Stimulated activated CD8-positive, alpha-beta memory T cell treated with anti-CD3 and anti-CD28 coated beads, Interleukin-15, amount 100 ng/mL, for 24 hours (primary cell): Measurements from ENCODE around the gene LRRC8D.
"Not testable (repeated sequence)": the region's sequence is repeated elsewhere in the genome, so short reads cannot be mapped to it uniquely, and the experiment has no call there.

ENCODE experiments used
- DNase-seq: peaks from one replicate; pipeline ENCODE4 v3.0.0-alpha.2; 2020; ENCODE audit warnings: low read depth

Gene LRRC8D

DNA sequence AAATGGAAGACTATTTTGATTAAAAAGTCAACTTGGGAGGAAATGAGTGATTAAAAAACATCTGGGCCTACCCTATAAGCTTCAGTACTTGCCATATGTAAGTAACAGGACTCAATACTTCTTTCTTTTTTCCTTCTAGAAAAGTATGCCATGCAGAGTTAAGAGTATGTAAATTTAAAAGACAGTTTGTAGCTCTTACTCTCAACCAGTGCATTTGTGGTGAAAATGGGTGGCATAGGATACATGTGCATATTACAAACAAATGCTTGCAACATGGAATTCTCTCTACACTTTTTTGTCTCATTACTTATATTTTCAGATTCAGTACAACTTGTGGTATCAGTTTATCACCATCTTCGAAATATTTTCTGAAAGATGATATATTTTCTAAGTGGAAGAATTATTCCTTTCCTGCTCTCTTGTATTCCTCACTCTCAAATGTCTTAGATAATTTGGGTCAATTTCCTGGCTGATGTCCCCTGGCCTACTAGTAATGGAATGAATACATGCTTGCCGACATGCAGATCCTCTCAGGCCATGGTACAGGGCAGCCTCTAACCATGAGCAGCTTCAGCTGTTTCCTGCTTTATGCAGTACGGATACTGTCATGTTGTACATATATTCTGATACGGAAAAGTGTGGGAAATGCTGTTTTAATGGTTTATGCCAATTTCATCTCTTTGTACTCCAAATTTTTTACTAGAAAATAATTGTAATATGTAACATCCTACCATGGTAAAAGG is 92.7 kb downstream of the LRRC8D start:
- DNase-seq: no peak

DNA sequence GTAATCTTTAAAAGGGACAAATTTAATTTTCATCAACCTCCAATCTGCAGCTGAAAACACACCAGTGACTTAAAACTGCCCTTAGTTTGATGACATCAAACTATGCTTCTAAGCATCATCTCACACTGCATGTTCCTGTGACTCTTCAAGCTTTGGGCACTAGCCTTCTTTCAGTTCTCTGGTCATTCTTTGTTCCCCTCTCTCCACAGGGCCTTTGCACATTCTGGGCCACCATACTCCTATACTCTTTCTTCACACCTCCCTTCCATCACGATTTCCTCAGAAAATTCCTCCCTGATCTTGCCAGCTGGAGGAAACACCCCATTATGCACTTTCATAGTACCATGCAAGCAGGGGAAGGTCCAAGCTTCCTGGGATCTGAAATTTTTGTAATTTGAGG is 96.5 kb downstream of the LRRC8D start:
- DNase-seq: no peak

DNA sequence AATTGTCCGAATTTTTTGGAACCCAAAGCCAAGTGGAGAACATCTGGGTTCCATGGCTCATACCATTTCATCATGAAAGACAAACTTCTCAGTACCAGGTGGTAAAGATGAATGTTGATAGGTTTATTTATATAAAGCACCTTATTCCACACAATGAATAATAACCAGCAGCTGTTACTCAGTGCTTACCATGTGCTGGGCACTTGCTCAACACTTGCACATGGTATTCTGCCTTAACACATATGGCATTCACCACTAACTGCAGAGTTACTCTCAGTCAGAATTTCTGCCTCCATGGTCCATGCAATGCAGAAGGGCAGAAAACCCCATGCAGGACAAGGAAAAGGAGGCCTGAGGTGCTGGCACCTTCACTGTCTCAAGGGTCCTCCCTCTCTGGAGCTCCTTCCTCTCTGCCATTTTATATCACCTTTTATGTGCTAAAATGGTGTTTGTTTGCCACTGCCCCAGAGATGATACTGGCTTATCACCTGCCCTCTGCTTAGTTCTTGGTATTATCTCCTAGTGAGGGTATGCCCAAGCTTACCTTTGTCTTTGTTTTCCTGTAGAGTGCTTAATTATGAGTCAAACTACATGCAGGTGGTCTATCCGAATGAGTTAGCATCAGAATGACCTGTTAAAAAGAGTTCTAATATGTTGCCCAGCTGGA is 97.4 kb downstream of the LRRC8D start:
- DNase-seq: no peak

DNA sequence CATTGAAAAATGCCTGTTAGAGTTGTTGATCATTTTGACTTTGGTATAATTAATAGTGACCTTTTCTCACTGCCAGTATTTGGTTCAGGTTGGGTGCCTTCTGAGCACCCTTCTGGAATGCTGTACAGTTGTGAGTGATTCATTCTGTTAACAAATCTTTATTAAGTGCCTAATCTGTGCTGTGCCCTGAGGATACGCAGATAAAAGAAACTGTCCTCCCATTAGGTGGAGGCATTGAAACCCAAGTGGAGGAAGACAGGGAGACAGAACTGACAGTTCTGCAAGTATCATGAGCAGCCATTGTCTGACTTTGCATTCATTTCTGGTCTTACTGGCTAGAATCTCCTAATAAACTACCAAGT is 97.9 kb downstream of the LRRC8D start:
- no peak for DNase-seq

DNA sequence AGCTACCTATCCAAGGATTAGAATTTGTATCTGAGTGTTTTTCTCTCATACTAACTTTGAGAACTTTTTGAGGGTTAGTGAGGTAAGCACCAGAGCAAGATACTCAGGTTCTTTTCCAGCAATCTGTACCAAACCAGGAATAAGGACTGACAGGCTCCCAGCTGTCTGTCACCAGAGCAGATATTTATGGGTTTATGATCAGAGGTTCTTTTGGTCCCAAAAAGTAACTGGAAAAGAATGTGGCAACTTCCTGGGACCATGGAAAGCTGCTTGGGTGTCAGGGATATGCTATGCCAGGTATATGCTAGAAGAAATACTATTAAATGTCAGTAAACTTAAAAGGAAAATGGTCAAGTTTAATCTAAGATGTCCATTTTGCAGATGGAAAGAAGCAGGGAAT is 98.3 kb downstream of the LRRC8D start:
- no peak for DNase-seq

DNA sequence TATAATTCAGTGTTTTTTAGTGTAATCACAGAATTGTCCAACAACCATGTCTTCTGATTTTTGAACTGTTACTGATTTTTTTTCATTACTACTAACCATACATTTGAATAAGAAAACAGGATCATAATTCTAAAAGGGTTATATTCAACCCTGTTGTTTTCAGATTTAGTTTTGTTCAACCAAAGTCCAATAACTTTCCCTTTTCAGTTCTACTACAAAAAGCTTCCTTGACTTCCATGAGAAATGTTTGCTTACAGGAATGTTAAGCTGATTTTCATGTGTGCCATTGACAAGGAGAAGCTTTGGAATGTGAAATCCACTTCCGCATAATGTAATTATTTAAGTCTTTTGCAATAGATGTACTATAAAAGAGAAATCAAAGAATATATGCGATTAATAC is 102.1 kb downstream of the LRRC8D start:
- no peak for DNase-seq

DNA sequence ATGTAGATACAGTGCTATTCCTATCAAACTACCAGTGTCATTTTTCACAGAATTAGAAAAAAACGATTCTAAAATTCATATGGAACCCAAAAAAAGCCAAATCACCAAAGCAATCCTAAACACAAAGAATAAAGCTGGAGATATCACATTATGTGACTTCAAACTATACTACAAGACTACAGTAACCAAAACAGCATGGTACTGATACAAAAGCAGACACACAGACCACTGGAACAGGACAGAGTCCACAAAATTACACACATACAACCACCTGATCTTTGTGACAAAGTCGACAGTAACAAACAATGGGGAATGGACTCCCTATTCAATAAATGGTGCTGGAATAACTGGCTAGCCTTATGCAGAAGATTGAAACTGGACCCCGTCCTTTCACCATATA is 102.7 kb downstream of the LRRC8D start:
- DNase-seq: no peak

DNA sequence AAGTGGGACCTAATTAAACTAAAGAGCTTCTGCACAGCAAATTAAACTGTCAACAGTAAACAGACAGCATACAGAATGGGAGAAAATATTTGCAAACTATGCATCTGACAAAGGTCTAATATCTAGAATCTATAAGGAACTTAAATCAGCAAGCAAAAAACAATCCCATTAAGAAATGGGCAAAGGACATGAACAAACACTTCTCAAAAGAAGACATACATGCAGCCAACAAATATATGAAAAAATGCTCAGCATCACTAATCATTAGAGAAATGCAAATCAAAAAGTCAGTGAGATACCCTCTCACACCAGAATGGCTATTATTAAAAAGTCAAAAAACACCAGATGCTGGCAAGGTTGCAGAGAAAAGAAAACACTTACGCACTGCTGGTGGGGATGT is 103.2 kb downstream of the LRRC8D start:
- not testable (repeated sequence) for DNase-seq

DNA sequence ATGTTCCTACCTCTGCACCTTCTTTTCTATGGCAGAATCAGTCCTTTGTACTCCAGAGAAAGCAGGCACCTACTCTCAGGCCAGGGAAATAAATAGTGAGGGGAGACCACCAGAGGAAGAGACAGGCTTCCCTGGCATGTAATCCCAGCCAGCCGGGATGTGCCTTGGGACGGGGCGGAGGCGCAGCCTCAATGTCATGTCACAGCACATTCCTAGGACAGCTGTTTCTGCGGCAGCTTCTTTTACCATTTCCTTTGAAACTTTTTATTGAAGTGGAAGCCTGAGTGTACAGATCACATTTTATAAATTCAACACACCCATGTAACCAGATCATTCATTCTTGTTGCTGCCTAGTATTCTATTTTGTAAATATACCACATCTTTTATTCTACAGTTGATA is 106.2 kb downstream of the LRRC8D start:
- no peak for DNase-seq

DNA sequence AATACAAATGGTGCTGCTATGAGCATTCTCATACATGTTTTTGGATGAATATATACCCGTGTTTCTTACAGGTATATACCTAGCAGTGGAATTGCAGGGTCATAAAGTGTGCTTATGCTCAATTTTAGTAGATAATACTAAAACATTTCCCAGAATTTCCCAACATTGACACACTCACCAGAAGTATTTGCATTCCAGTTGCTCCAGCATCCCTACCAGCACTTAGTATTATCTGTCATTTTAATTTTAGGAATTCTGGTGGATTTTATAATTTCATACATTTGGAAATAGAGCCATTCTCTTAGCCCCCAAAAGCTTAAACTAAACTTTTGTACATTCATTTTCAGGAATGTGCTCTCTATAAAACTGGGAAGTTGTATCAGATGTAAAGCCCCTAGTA is 106.6 kb downstream of the LRRC8D start:
- no peak for DNase-seq

DNA sequence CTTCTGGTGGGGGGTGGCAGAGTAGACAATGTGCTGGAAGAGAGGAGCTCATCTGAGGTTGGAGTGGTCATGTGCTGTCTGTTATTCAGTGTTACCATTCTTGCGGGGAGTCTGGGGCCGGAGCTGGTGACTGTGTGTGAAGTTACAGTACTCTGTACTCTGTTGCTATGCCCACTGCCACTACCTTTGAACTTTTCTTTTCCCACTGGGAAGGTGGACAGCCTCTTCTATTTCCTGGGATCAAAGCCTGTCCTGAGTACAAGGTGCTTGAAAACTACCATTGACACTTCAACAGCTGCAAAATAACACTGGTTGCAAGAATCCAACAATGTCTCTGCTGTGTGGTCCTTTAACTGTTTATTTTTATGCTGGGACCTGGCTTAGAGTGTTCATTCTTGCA is 107.7 kb downstream of the LRRC8D start:
- DNase-seq: no peak

DNA sequence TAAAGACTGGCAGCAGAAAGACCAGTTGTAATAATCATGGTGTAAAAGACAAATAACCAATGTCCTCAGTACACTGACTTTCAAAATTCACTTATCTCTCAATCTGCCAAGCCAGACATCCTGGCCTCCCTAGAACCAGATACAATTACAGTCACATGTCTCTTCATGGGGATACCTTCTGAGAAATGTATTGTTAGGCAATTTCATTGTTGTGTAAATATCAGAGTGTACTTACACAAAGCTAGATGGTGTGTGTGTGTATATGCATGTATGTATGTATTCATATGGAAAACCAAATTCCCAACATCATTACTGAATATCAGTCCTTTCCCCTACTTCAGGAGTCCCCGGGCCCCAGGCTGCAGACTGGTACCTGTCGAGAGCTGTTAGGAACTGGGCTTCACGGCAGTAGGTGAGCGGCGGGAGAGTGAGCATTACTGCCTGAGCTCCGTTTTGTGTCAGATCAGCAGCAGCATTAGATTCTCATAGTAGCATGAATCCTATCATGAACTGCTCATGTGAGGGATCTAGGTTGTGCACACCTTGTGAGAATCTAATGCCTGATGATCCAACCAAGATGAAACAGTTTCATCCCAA is 108.7 kb downstream of the LRRC8D start:
- no peak for DNase-seq

DNA sequence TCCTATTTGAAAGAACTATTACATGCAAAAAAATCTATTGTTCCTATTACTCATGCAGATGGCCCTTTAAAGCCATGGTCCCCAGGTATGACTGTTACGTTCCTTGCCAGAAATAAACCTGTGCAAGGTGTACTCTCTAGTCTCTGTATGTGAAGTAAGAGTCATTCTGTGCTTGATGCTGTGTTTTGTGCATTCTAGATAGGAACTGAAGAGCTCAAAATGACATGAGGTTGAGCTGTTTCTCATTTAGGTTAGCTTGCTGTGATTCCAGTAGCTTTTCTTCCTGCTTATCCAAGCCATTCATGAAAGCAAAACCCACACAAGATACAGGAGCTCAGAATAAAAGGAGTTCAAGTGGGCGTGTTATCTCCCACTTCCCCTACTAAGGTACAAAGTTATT is 109.7 kb downstream of the LRRC8D start:
- DNase-seq: no peak

DNA sequence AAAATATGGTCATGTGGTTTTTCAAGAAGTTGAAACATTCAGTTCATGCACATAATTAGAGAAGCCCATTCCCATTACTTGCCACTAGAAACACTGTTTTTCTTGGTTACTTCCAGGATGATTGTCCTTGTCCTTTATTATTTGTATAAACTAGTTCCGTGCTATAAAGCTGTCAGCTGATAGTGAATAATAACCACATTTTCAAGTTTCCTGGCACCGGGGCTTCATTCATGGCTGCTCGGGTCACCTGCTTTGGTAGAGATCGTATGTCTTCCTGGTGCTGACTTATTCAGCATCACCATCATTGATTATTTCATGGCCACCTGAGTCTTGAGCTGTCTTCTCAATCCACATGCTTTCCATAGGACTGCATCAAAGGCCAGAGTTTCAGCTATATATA is 111.1 kb downstream of the LRRC8D start:
- no peak for DNase-seq

DNA sequence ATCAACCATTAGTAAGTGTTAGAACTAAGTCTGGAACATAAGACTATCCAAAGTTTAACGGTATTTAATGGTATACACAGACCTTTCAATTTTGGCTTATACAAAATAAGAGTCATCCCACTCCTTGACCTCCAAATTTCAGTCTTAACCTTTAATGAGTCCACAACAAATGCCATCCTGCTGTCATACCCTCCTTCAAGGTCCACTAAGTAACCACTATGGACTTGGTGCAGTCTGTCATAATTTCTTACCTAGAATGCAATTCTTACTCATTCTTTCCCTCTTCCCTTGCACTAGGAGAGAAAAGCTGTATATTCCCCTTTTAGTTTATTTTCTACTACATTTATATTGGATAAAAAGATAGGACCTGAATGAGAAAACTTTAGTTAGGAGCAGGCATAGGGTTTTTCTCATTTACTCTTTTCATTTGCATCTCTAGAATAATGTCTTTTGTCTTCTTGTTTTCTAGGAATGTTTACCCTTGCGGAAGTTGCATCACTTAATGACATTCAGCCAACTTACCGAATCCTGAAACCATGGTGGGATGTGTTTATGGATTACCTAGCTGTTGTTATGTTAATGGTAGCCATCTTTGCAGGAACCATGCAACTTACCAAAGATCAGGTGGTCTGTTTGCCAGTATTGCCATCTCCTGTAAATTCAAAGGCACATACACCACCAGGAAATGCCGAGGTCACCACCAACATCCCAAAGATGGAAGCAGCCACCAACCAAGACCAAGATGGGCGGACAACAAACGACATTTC is 111.9 kb downstream of the LRRC8D start:
- DNase-seq: no peak

DNA sequence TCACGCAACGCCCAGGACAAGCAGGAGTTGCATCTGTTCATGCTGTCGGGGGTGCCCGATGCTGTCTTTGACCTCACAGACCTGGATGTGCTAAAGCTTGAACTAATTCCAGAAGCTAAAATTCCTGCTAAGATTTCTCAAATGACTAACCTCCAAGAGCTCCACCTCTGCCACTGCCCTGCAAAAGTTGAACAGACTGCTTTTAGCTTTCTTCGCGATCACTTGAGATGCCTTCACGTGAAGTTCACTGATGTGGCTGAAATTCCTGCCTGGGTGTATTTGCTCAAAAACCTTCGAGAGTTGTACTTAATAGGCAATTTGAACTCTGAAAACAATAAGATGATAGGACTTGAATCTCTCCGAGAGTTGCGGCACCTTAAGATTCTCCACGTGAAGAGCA is 113.6 kb downstream of the LRRC8D start:
- DNase-seq: no peak

DNA sequence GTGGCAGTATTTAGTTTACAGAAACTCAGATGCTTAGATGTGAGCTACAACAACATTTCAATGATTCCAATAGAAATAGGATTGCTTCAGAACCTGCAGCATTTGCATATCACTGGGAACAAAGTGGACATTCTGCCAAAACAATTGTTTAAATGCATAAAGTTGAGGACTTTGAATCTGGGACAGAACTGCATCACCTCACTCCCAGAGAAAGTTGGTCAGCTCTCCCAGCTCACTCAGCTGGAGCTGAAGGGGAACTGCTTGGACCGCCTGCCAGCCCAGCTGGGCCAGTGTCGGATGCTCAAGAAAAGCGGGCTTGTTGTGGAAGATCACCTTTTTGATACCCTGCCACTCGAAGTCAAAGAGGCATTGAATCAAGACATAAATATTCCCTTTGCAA is 114.4 kb downstream of the LRRC8D start:
- DNase-seq: no peak

DNA sequence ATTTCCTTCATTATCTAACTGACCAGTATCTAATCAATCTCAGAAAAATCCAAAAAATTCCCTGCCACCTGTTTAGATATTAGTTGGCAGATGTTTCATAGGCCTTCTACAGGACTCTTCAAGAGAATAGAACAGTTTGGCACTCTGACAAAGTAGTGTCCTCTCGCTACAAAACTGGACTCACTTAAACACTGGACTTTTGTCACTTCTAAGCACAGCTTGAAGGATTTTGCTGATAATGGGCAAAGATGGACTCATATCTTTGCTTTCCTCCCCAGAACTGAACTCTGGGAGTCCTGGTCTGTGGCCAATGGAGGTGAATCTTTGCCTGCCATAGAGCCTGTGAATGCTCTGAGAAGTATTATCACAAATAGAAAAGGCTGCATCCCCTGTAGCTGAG is 115.9 kb downstream of the LRRC8D start:
- DNase-seq: no peak

DNA sequence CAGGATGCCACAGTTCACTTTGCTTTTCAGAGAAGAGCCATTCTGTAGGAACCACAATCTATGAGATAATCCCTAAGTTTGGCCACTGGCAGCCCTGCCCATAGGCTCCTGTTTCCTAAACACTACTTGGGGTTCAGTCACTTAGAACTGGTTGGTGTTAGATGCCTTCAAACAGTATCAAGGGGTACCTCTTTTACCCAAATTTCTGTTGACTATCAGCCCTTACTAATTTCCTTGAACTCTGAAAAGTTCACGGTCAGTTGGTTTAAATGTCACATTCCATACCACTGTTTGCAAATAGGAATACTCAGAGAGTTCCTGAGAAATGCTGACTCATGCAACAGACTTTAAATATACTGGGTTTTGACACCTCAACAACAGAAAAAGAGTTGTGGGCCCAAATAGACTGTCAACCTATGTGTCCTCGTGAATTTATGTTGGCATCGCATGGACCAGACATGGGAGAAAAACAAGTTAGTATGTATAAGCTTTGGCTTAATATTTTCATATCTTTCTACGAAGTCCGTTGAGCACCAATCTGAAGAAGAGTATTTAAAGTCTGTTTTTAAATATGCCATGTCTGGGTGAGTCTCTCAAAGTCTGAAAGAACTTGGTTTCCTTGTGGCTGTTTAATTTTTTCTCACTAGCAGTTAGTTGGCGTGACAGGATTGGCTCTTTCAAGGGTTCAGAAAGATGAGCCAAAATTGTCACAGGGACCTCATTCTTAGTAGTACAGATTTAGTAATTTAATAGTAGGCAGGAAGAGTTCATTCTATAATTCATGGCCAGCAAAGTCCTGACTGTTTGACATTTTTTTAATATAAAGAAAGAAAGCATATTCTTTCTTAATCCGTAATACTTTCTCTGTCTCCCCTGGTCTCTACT is 117.6 kb downstream of the LRRC8D start:
- no peak for DNase-seq

DNA sequence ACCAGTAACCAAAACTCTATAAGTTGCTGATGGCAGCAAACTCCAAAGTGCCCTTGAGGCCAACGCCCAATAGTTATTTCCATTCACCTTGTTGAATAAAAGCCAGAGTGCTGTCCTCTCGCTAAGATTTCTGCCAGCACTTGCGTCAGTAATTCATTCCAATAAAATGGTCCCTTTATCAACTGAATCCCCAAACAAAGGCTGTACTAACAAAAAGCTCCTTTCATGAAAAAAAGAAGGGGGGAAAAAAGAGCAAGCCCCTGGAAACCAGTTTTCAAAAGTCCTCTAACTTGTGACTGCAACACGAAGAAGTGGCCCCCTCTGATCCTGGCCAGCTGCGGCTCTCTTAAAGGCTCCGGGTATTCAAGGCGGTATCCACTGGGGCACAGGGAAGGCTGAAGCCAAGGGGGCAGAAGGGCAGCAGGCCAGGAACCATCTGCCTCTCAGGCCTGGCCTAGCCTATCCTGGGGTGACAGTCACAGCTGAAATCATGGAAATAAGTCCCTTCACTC is 118.3 kb downstream of the LRRC8D start:
- no peak for DNase-seq

DNA sequence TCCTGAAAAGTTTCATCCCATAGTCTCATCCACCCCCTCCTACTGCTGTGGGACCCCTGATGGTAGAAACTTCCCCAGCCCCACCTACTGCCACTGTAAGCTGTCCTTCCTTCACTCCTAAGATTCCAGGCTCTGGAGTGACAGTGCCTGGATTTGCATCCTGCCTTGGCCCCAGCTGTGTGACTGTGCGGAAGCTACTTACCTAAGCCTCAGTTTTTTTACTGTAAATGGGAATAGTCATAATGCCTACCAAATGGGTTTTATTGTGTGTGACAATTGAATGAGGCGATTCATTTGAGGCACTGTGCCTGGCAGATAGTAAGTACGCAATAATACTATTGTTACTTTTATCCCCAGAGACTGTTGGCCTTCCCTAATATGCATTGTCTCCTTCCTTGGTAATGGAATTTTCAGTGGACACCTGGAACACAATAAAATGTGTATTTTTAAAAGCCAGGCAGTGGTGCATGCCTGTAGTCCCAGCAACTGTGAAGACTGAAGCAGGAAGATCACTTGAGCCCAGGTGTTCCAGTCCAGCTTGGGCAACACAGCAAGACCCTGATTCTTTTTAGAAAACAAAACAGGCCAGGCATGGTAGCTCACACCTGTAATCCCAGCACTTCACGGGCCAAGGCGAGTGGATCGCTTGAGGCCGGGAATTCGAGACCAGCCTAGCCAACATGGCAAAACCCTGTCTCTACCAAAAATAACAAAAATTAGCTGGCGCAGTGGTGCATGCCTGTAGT is 119.0 kb downstream of the LRRC8D start:
- DNase-seq: no peak
